IPS-18a (cell line): ENCODE results near the gene QPRT.
"Not testable (repeated sequence)": the region's sequence is repeated elsewhere in the genome, so short reads cannot be mapped to it uniquely, and the experiment has no call there.

Source experiments
- H3K27ac ChIP-seq: one replicate; pipeline ENCODE4 v1.5.1; 2013; ENCODE audit warnings: low read length
- H3K27me3 ChIP-seq: one replicate; pipeline ENCODE4 v1.6.1; 2013; ENCODE audit warnings: mild to moderate bottlenecking, low read length; ENCODE audit not compliant: control insufficient read depth, insufficient read depth
- H3K36me3 ChIP-seq: one replicate; pipeline ENCODE4 v1.6.1; 2013; ENCODE audit warnings: low read depth, low read length; ENCODE audit not compliant: control insufficient read depth
- H3K4me1 ChIP-seq: one replicate; pipeline ENCODE4 v1.6.1; 2013; ENCODE audit warnings: low read depth, low read length; ENCODE audit not compliant: control insufficient read depth
- H3K4me3 ChIP-seq: one replicate; pipeline ENCODE4 v1.5.1; 2013; ENCODE audit warnings: low read length
- H3K9ac ChIP-seq: one replicate; pipeline ENCODE4 v1.6.1; 2013; ENCODE audit warnings: mild to moderate bottlenecking, low read length, moderate library complexity
- H3K9me3 ChIP-seq: one replicate; pipeline ENCODE4 v1.6.1; 2013; ENCODE audit warnings: low read depth, low read length; ENCODE audit not compliant: control insufficient read depth

The QPRT gene

GRCh38 chr16:29664091-29664921 is 14.7 kb upstream of the QPRT start:
- Histone ChIP-seq H3K4me1 (peaks cover 9% of the 10 kb centered on the region), H3K9ac (no peak overlapping the region), H3K9me3 (no peaks in the 10 kb centered on the region), H3K4me3 (no peak overlapping the region), H3K36me3 (no peaks in the 10 kb centered on the region), H3K27me3 (no peaks in the 10 kb centered on the region), H3K27ac (no peak overlapping the region)

- H3K4me1 ChIP-seq: peaks cover 9% of the 10 kb centered on the region
- H3K9ac ChIP-seq: no peak overlapping the region
- H3K36me3 ChIP-seq: no peaks in the 10 kb centered on the region
- no peaks in the 10 kb centered on the region for H3K27me3 ChIP-seq
- no peaks in the 10 kb centered on the region for H3K9me3 ChIP-seq
- no peak overlapping the region for H3K27ac ChIP-seq
- H3K4me3 ChIP-seq: no peak overlapping the region
Observed at GRCh38 chr16:29665294-29666077, 13.5 kb upstream of the QPRT start.

- H3K36me3 ChIP-seq, H3K9me3 ChIP-seq, H3K4me1 ChIP-seq, H3K27me3 ChIP-seq: not testable (repeated sequence)
- H3K4me3 ChIP-seq: peak overlapping the region; percentile 52
- H3K27ac ChIP-seq: peak overlapping the region; percentile 46
- H3K9ac ChIP-seq: peak overlapping the region; percentile 41
Observed at GRCh38 chr16:29667322-29667610, 11.7 kb upstream of the QPRT start.

GRCh38 chr16:29667755-29668154 is 11.2 kb upstream of the QPRT start:
- Histone ChIP-seq H3K27me3 (no peaks in the 10 kb centered on the region), H3K27ac (no peak overlapping the region), H3K4me1 (peaks cover 9% of the 10 kb centered on the region), H3K36me3 (no peaks in the 10 kb centered on the region), H3K9ac (no peak overlapping the region), H3K4me3 (no peak overlapping the region), H3K9me3 (no peaks in the 10 kb centered on the region)

GRCh38 chr16:29668267-29668666 is 10.7 kb upstream of the QPRT start:
- H3K9me3 ChIP-seq: no peaks in the 10 kb centered on the region
- H3K4me1 ChIP-seq: peaks cover 9% of the 10 kb centered on the region
- H3K36me3 ChIP-seq: no peaks in the 10 kb centered on the region
- H3K27me3 ChIP-seq: no peaks in the 10 kb centered on the region
- no peak overlapping the region for H3K4me3 ChIP-seq
- no peak overlapping the region for H3K27ac ChIP-seq
- no peak overlapping the region for H3K9ac ChIP-seq

GRCh38 chr16:29673501-29673900 is 5.5 kb upstream of the QPRT start:
- Histone ChIP-seq H3K27ac (no peak overlapping the region), H3K9me3 (no peaks in the 10 kb centered on the region), H3K36me3 (no peaks in the 10 kb centered on the region), H3K9ac (no peak overlapping the region), H3K27me3 (no peaks in the 10 kb centered on the region), H3K4me1 (peaks cover 4% of the 10 kb centered on the region), H3K4me3 (no peak overlapping the region)

- H3K4me3 ChIP-seq: no peak overlapping the region
- H3K9me3 ChIP-seq: no peaks in the 10 kb centered on the region
- no peaks in the 10 kb centered on the region for H3K27me3 ChIP-seq
- no peak overlapping the region for H3K27ac ChIP-seq
- H3K4me1 ChIP-seq: peaks cover 7% of the 10 kb centered on the region
- H3K9ac ChIP-seq: no peak overlapping the region
- H3K36me3 ChIP-seq: no peaks in the 10 kb centered on the region
Observed at GRCh38 chr16:29674188-29674587, 4.8 kb upstream of the QPRT start.

GRCh38 chr16:29675811-29676643 is 3.0 kb upstream of the QPRT start:
- H3K4me1 ChIP-seq: peaks cover 12% of the 10 kb centered on the region
- no peaks in the 10 kb centered on the region for H3K27me3 ChIP-seq
- H3K9me3 ChIP-seq: no peaks in the 10 kb centered on the region
- H3K36me3 ChIP-seq: no peaks in the 10 kb centered on the region
- no peak overlapping the region for H3K27ac ChIP-seq
- no peak overlapping the region for H3K4me3 ChIP-seq
- H3K9ac ChIP-seq: no peak overlapping the region

GRCh38 chr16:29676989-29677785 is 1.8 kb upstream of the QPRT start:
- Histone ChIP-seq H3K4me1 (peaks cover 12% of the 10 kb centered on the region), H3K36me3 (no peaks in the 10 kb centered on the region), H3K9me3 (no peaks in the 10 kb centered on the region), H3K27me3 (no peaks in the 10 kb centered on the region), H3K27ac (no peak overlapping the region), H3K4me3 (no peak overlapping the region), H3K9ac (no peak overlapping the region)

GRCh38 chr16:29680180-29680598 is 1.2 kb downstream of the QPRT start:
- Histone ChIP-seq H3K27ac (peak overlapping the region; percentile 95), H3K4me3 (peak overlapping the region; percentile 69), H3K9me3 (no peaks in the 10 kb centered on the region), H3K9ac (peak overlapping the region; percentile 95), H3K27me3 (no peaks in the 10 kb centered on the region), H3K36me3 (peaks cover 15% of the 10 kb centered on the region), H3K4me1 (peaks cover 12% of the 10 kb centered on the region)
